SU-DHL-6 (cell line): Measurements from ENCODE around the gene TBKBP1.

ENCODE experiments used
- H2AFZ ChIP-seq: fragments of 200-600 bp; sonication (generic); 2 replicates; pipeline ENCODE4 v1.6.1; 2014; ENCODE audit warnings: low read depth, mild to moderate bottlenecking, moderate library complexity, mixed read lengths, antibody characterized with exemption, low read length; ENCODE audit not compliant: severe bottlenecking
- H3F3A ChIP-seq: fragments of 200-600 bp; shearing (Covaris generic); 2 replicates; pipeline ENCODE4 v1.6.0; 2016; ENCODE audit warnings: antibody characterized with exemption, mild to moderate bottlenecking; ENCODE audit not compliant: insufficient read depth
- H3K27ac ChIP-seq: fragments of 200-600 bp; sonication (generic); 2 replicates; pipeline ENCODE4 v1.5.1; 2016; ENCODE audit warnings: low read depth, mild to moderate bottlenecking, low read length, moderate library complexity, mixed read lengths
- H3K27me3 ChIP-seq: fragments of 200-600 bp; sonication (generic), shearing (Covaris generic); 2 replicates; pipeline ENCODE4 v1.6.0; 2014; ENCODE audit warnings: mild to moderate bottlenecking, low read length
- H3K36me3 ChIP-seq: fragments of 200-600 bp; sonication (generic); 2 replicates; pipeline ENCODE4 v1.6.1; 2014; ENCODE audit warnings: mild to moderate bottlenecking, low read length, mixed read lengths
- H3K4me2 ChIP-seq: fragments of 300-600, 200-600 bp; shearing (Covaris generic), sonication (generic); 2 replicates; pipeline ENCODE4 v1.6.0; 2014; ENCODE audit warnings: low read length, low read depth, mild to moderate bottlenecking; ENCODE audit not compliant: poor library complexity, severe bottlenecking
- H3K4me3 ChIP-seq: fragments of 200-600 bp; sonication (generic); 2 replicates; pipeline ENCODE4 v1.5.1; 2014; ENCODE audit warnings: antibody characterized with exemption, low read length, mild to moderate bottlenecking, mixed read lengths; ENCODE audit not compliant: insufficient read depth, poor library complexity, severe bottlenecking
- H3K79me2 ChIP-seq: fragments of 200-600 bp; sonication (generic); 2 replicates; pipeline ENCODE4 v1.6.1; 2014; ENCODE audit warnings: mild to moderate bottlenecking, low read length, moderate library complexity; ENCODE audit not compliant: insufficient read depth
- H3K9ac ChIP-seq: fragments of 200-600 bp; sonication (generic); 2 replicates; pipeline ENCODE4 v1.7.0; 2014; ENCODE audit warnings: mild to moderate bottlenecking, low read length
- H3K9me2 ChIP-seq: fragments of 200-600 bp; sonication (generic); replicated peaks from 2 replicates; pipeline ENCODE4 v1.6.1; 2014; ENCODE audit warnings: low read length; ENCODE audit not compliant: insufficient read depth
- H3K9me3 ChIP-seq: fragments of 200-600 bp; sonication (generic); 2 replicates; pipeline ENCODE4 v1.6.1; 2014; ENCODE audit warnings: low read length, mixed read lengths; ENCODE audit not compliant: insufficient read depth
- H4K20me1 ChIP-seq: fragments of 200-600 bp; sonication (generic); 2 replicates; pipeline ENCODE4 v1.6.1; 2014; ENCODE audit warnings: low read depth, mild to moderate bottlenecking, antibody characterized with exemption, low read length, moderate library complexity, mixed read lengths
- EZH2phosphoT487 ChIP-seq: fragments of 200-600 bp; sonication (generic), shearing (Covaris generic); conservative IDR thresholded peaks from 2 replicates; pipeline ENCODE4 v1.6.1; 2018; ENCODE audit warnings: mild to moderate bottlenecking, antibody characterized with exemption, low read length, moderate library complexity, mixed read lengths
- TF ChIP-seq, protein P1 (sequence below): fragments of 200-600 bp; sonication (generic); IDR thresholded peaks from one replicate; pipeline ENCODE4 v1.5.1; 2017; ENCODE audit warnings: antibody characterized with exemption, mild to moderate bottlenecking, low read length, moderate library complexity; ENCODE audit not compliant: insufficient read depth, poor library complexity, severe bottlenecking

TBKBP1 gene

DNA sequence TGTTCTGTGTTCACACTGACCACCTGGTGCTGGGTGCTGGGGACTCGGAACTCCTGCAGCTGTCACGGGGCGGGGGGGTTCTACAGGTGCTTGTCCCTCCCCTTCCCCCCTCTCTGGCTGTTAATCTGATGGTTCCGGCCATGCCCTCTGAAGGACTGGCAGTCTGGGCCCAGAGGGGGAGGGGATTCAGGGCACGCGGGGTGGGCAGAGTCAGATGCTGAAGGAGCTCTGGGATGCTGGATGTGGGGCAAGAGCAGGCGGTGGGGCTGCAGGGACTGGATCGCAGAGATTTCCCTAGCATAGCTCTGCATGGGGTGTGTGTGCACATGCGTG lies 33.7 kb downstream of the TBKBP1 start:
- Histone ChIP-seq H3K79me2 (no peaks in the 10 kb centered on the region), H4K20me1 (no peaks in the 10 kb centered on the region), H3K9me3 (no peaks in the 10 kb centered on the region), H3F3A (no peaks in the 10 kb centered on the region), H2AFZ (no peak overlapping the region), H3K27me3 (no peaks in the 10 kb centered on the region), H3K9ac (no peak overlapping the region), H3K36me3 (no peaks in the 10 kb centered on the region), H3K9me2 (no peaks in the 10 kb centered on the region), H3K4me2 (no peak overlapping the region), H3K4me3 (no peak overlapping the region), H3K27ac (no peak overlapping the region)
- TF ChIP-seq, protein P1, sequence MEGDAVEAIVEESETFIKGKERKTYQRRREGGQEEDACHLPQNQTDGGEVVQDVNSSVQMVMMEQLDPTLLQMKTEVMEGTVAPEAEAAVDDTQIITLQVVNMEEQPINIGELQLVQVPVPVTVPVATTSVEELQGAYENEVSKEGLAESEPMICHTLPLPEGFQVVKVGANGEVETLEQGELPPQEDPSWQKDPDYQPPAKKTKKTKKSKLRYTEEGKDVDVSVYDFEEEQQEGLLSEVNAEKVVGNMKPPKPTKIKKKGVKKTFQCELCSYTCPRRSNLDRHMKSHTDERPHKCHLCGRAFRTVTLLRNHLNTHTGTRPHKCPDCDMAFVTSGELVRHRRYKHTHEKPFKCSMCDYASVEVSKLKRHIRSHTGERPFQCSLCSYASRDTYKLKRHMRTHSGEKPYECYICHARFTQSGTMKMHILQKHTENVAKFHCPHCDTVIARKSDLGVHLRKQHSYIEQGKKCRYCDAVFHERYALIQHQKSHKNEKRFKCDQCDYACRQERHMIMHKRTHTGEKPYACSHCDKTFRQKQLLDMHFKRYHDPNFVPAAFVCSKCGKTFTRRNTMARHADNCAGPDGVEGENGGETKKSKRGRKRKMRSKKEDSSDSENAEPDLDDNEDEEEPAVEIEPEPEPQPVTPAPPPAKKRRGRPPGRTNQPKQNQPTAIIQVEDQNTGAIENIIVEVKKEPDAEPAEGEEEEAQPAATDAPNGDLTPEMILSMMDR = no peak
- no peak for TF ChIP-seq EZH2phosphoT487

- Histone ChIP-seq H3K27me3 (no peaks in the 10 kb centered on the region), H3K4me3 (no peak overlapping the region)
Observed at GRCh38 chr17:47728214-47728877, 34.4 kb downstream of the TBKBP1 start.

GRCh38 chr17:47729476-47729875 lies 35.5 kb downstream of the TBKBP1 start:
- H2AFZ ChIP-seq = no peak overlapping the region
- no peak overlapping the region for H3K9ac ChIP-seq
- TF ChIP-seq EZH2phosphoT487 = no peak
- TF ChIP-seq, protein P1 = no peak
- H3F3A ChIP-seq = no peaks in the 10 kb centered on the region
- no peaks in the 10 kb centered on the region for H3K9me3 ChIP-seq
- no peaks in the 10 kb centered on the region for H3K9me2 ChIP-seq
- H3K79me2 ChIP-seq = no peaks in the 10 kb centered on the region
- H3K36me3 ChIP-seq = no peaks in the 10 kb centered on the region
- H4K20me1 ChIP-seq = no peaks in the 10 kb centered on the region
- no peak overlapping the region for H3K4me2 ChIP-seq
- no peak overlapping the region for H3K4me3 ChIP-seq
- H3K27me3 ChIP-seq = no peaks in the 10 kb centered on the region
- no peak overlapping the region for H3K27ac ChIP-seq

More at GRCh38 chr17:47728214-47728877, 34.4 kb downstream of the TBKBP1 start:
- no peaks in the 10 kb centered on the region for H3K9me3 ChIP-seq
- H3K36me3 ChIP-seq = no peaks in the 10 kb centered on the region
- no peak overlapping the region for H3K4me2 ChIP-seq
- H4K20me1 ChIP-seq = no peaks in the 10 kb centered on the region
- no peaks in the 10 kb centered on the region for H3F3A ChIP-seq
- H3K27ac ChIP-seq = no peak overlapping the region
- H3K9me2 ChIP-seq = no peaks in the 10 kb centered on the region
- no peak overlapping the region for H2AFZ ChIP-seq
- H3K79me2 ChIP-seq = no peaks in the 10 kb centered on the region
- TF ChIP-seq, protein P1 = no peak
- TF ChIP-seq EZH2phosphoT487 = no peak
- no peak overlapping the region for H3K9ac ChIP-seq
